Panc1 (cell line): Measurements from ENCODE around the gene RBM48. TPM values are rescaled to one million over a fixed set of nuclear protein-coding genes. Genes with fewer than 3 reads are reported as not detected.

Experiments
- ATAC-seq: fragments of 200-7000 bp; cut with Tn5 transposase; 2 replicates; pipeline ENCODE4 v1.9.1; 2020; ENCODE audit warnings: mild to moderate bottlenecking, moderate library complexity
- BruUV-seq: library from RNA; stranded (reverse); fragments of 400-500 nt; replicated peaks from 2 replicates; lab custom pipeline; 2021; lab: Mats Ljungman, UMichigan
- CTCF ChIA-PET: fragments of 300-600 bp; sonication (Branson Sonifier 250); formaldehyde crosslinking; loops from one replicate; lab custom pipeline; 2022; ENCODE audit warnings: antibody characterized with exemption; lab: Charles Lee
- POLR2A ChIA-PET: fragments of 300-600 bp; sonication (Branson Sonifier 250); formaldehyde crosslinking; loops from one replicate; lab custom pipeline; 2022; ENCODE audit warnings: antibody characterized with exemption; lab: Charles Lee
- DNase-seq: peaks from one replicate; pipeline ENCODE4 v3.0.0-alpha.2; 2010; ENCODE audit warnings: low read depth, low spot score
- H3K27ac ChIP-seq: 2 replicates; pipeline ENCODE4 v1.5.1; 2011; ENCODE audit warnings: mild to moderate bottlenecking, low read length, inconsistent platforms
- H3K27me3 ChIP-seq: fragments of 200-500 bp; sonication (Bioruptor generic); 2 replicates; pipeline ENCODE4 v1.6.0; 2014; ENCODE audit warnings: low read length, inconsistent platforms; ENCODE audit not compliant: control insufficient read depth, insufficient read depth
- H3K36me3 ChIP-seq: fragments of 200-500 bp; sonication (Bioruptor generic); 2 replicates; pipeline ENCODE4 v1.5.1; 2014; ENCODE audit warnings: inconsistent platforms, mild to moderate bottlenecking, low read length, moderate library complexity; ENCODE audit not compliant: control insufficient read depth, insufficient read depth
- H3K4me1 ChIP-seq: 2 replicates; pipeline ENCODE4 v1.5.1; 2011; ENCODE audit warnings: inconsistent platforms, mild to moderate bottlenecking, low read length, moderate library complexity; ENCODE audit not compliant: control insufficient read depth, insufficient read depth
- H3K4me3 ChIP-seq, 2 experiments: 2 replicates each; pipeline ENCODE4 v1.5.1; 2011 to 2012; ENCODE audit warnings: low read depth in 2 of 2, low read length in 2 of 2, mild to moderate bottlenecking in 2 of 2, inconsistent platforms in 1 of 2, moderate library complexity in 1 of 2
- H3K9me3 ChIP-seq: fragments of 200-500 bp; sonication (Bioruptor generic); 2 replicates; pipeline ENCODE4 v1.5.1; 2014; ENCODE audit warnings: low read depth, mild to moderate bottlenecking, inconsistent platforms, low read length, moderate library complexity; ENCODE audit not compliant: control insufficient read depth, insufficient read depth
- CTCF ChIP-seq: fragments of 450-650 bp; IDR thresholded peaks from 2 replicates; pipeline ENCODE4 v1.5.1; 2017; ENCODE audit warnings: mild to moderate bottlenecking
- POLR2AphosphoS5 ChIP-seq: IDR thresholded peaks from 2 replicates; pipeline ENCODE4 v1.6.1; 2012; ENCODE audit warnings: mild to moderate bottlenecking, low read depth, low read length, moderate library complexity
- REST ChIP-seq, 2 experiments: IDR thresholded peaks; 2 replicates each; pipeline ENCODE4 v1.6.1; 2011 to 2012; ENCODE audit warnings: low read depth in 2 of 2, control low read depth in 1 of 2, low read length in 1 of 2, mild to moderate bottlenecking in 1 of 2, moderate library complexity in 1 of 2; ENCODE audit not compliant: insufficient read depth in 1 of 2
- SIN3A ChIP-seq: IDR thresholded peaks from 2 replicates; pipeline ENCODE4 v1.6.1; 2012; ENCODE audit warnings: low read depth, mild to moderate bottlenecking, low read length, moderate library complexity, borderline replicate concordance; ENCODE audit not compliant: insufficient read depth
- TCF7L2 ChIP-seq: IDR thresholded peaks from 2 replicates; pipeline ENCODE4 v1.6.1; 2011; ENCODE audit warnings: mild to moderate bottlenecking, low read depth, low read length, inconsistent platforms
- in situ Hi-C: cut with HindIII; loops from 2 replicates; pipeline ENCODE4 v1.10.0; 2016; ENCODE audit warnings: low sequenced_read_pairs, low pct_unique_long_range_greater_than_20kb
- intact Hi-C: fragments of 100-400 bp; cut with micrococcal nuclease; formaldehyde crosslinking; loops from one replicate; pipeline ENCODE4 v1.10.0; 2022; ENCODE audit not compliant: unreplicated experiment
- total RNA-seq: library from RNA; stranded (reverse); gene quantifications from one replicate; pipeline ENCODE4 v1.2.1, GENCODE V29; 2021; ENCODE audit not compliant: unreplicated experiment

RBM48 gene
- total RNA-seq, 1 experiment from 2014 or later = 10.1 TPM

- no peak overlapping the region for H3K27ac ChIP-seq
- H3K4me1 ChIP-seq = no peaks in the 10 kb centered on the region
- H3K4me3 ChIP-seq = no peak overlapping the region
- intact Hi-C loops (no loop called here), in situ Hi-C loops (no loop called here)
- ATAC-seq (no peak), DNase-seq (no peak)
- BruUV-seq = no TSS peak
- peaks cover 4% of the 10 kb centered on the region; the same call in 1 of the 2 replicates for H3K36me3 ChIP-seq
- CTCF ChIA-PET = no interaction called here
- no peak for TF ChIP-seq REST (IDR thresholded peaks at IDR 0.05; ENCODE audit: insufficient read depth in 1 of 2, low read depth in 2 of 2, low read length in 1 of 2)
- TF ChIP-seq SIN3A = no peak
- POLR2A ChIA-PET = no interaction called here
- no peaks in the 10 kb centered on the region for H3K9me3 ChIP-seq
- H3K27me3 ChIP-seq = no peaks in the 10 kb centered on the region
Measured at GRCh38 chr7:92496876-92497275, 31.7 kb upstream of the RBM48 start.

GRCh38 chr7:92498557-92498956 is 30.0 kb upstream of the RBM48 start:
- no peaks in the 10 kb centered on the region; the same call in 1 of the 2 replicates for H3K36me3 ChIP-seq
- no peaks in the 10 kb centered on the region for H3K9me3 ChIP-seq
- TF ChIP-seq CTCF (no peak), REST (IDR thresholded peaks at IDR 0.05; ENCODE audit: insufficient read depth in 1 of 2, low read depth in 2 of 2, low read length in 1 of 2) (no peak), SIN3A (no peak), POLR2AphosphoS5 (no peak), TCF7L2 (no peak)
- H3K27me3 ChIP-seq = no peaks in the 10 kb centered on the region
- H3K4me1 ChIP-seq = no peaks in the 10 kb centered on the region
- CTCF ChIA-PET = no interaction called here
- H3K27ac ChIP-seq = no peak overlapping the region
- POLR2A ChIA-PET = no interaction called here
- intact Hi-C loops (no loop called here), in situ Hi-C loops (no loop called here)
- BruUV-seq = no TSS peak
- ATAC-seq (no peak), DNase-seq (no peak)
- no peak overlapping the region for H3K4me3 ChIP-seq
